Keratinocyte (primary cell): ENCODE data around the gene PCAT6.

ENCODE experiments used
- EZH2 ChIP-seq: IDR thresholded peaks from one replicate; pipeline ENCODE4 v1.6.1; 2012; ENCODE audit warnings: inconsistent platforms, mild to moderate bottlenecking, low read length, moderate library complexity
- TF ChIP-seq, protein P1 (sequence below), 3 experiments: IDR thresholded peaks in 1 of 3; conservative IDR thresholded peaks in 1 of 3; optimal IDR thresholded peaks in 1 of 3; 2 replicates in 2 of 3; 3 replicates in 1 of 3; pipeline versions ENCODE3 to v1.5.1; 2011; ENCODE audit warnings: low read length in 3 of 3, mild to moderate bottlenecking in 3 of 3, moderate library complexity in 2 of 3, control low read depth in 1 of 3, inconsistent platforms in 1 of 3; ENCODE audit not compliant: insufficient read depth in 2 of 3; ENCODE audit errors: extremely low read depth in 1 of 3

GRCh38 chr1:202860744-202861419, 50.1 kb downstream of the PCAT6 start:
- TF ChIP-seq, protein P1, sequence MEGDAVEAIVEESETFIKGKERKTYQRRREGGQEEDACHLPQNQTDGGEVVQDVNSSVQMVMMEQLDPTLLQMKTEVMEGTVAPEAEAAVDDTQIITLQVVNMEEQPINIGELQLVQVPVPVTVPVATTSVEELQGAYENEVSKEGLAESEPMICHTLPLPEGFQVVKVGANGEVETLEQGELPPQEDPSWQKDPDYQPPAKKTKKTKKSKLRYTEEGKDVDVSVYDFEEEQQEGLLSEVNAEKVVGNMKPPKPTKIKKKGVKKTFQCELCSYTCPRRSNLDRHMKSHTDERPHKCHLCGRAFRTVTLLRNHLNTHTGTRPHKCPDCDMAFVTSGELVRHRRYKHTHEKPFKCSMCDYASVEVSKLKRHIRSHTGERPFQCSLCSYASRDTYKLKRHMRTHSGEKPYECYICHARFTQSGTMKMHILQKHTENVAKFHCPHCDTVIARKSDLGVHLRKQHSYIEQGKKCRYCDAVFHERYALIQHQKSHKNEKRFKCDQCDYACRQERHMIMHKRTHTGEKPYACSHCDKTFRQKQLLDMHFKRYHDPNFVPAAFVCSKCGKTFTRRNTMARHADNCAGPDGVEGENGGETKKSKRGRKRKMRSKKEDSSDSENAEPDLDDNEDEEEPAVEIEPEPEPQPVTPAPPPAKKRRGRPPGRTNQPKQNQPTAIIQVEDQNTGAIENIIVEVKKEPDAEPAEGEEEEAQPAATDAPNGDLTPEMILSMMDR (optimal IDR thresholded peaks at IDR 0.05 in 1 of 3, IDR thresholded peaks at IDR 0.05 in 1 of 3, conservative IDR thresholded peaks at IDR 0.05 in 1 of 3; ENCODE audit: extremely low read depth in 1 of 3, insufficient read depth in 2 of 3, low read length in 3 of 3): no peak
- TF ChIP-seq EZH2: peak; percentile 24
